HEK293 (cell line): Measurements from ENCODE around the gene RTP1.

Experiments
- TCF7L2 ChIP-seq: IDR thresholded peaks from 2 replicates; pipeline ENCODE4 v1.6.1; 2011; ENCODE audit warnings: low read depth, mild to moderate bottlenecking, inconsistent platforms, low read length, moderate library complexity, borderline replicate concordance
- YY1 ChIP-seq: fragments of 450-650 bp; formaldehyde crosslinking; IDR thresholded peaks from 2 replicates; pipeline ENCODE4 v1.5.1; 2018; ENCODE audit warnings: missing biosample characterization, missing genetic modification characterization
- ZBTB17 ChIP-seq: fragments of 450-650 bp; formaldehyde crosslinking; IDR thresholded peaks from 2 replicates; pipeline ENCODE4 v1.5.1; 2016; ENCODE audit warnings: missing biosample characterization, missing genetic modification characterization
- ZNF121 ChIP-seq: fragments of 450-650 bp; formaldehyde crosslinking; IDR thresholded peaks from 2 replicates; pipeline ENCODE4 v1.5.1; 2016; ENCODE audit warnings: missing biosample characterization, missing genetic modification characterization
- ZNF184 ChIP-seq: fragments of 450-650 bp; IDR thresholded peaks from 2 replicates; pipeline ENCODE4 v1.5.1; 2018; ENCODE audit warnings: missing biosample characterization, mild to moderate bottlenecking, missing genetic modification characterization
- ZNF24 ChIP-seq: fragments of 450-650 bp; formaldehyde crosslinking; IDR thresholded peaks from 2 replicates; pipeline ENCODE4 v1.5.1; 2016; ENCODE audit warnings: missing biosample characterization, missing genetic modification characterization
- ZNF670 ChIP-seq: fragments of 450-650 bp; formaldehyde crosslinking; IDR thresholded peaks from 2 replicates; pipeline ENCODE4 v1.5.1; 2016; ENCODE audit warnings: missing biosample characterization, missing genetic modification characterization, low read depth
- ZNF777 ChIP-seq: fragments of 450-650 bp; formaldehyde crosslinking; IDR thresholded peaks from 2 replicates; pipeline ENCODE4 v1.5.1; 2017; ENCODE audit warnings: missing biosample characterization, missing genetic modification characterization, borderline replicate concordance
- TF ChIP-seq, protein P1 (sequence below): fragments of 450-650 bp; formaldehyde crosslinking; IDR thresholded peaks from 2 replicates; pipeline ENCODE4 v1.5.1; 2016; ENCODE audit warnings: missing biosample characterization, missing genetic modification characterization
- TF ChIP-seq, protein P2 (sequence below): fragments of 450-650 bp; formaldehyde crosslinking; IDR thresholded peaks from 2 replicates; pipeline ENCODE4 v1.5.1; 2016; ENCODE audit warnings: missing biosample characterization, missing genetic modification characterization
- TF ChIP-seq, protein P3 (sequence below): fragments of 450-650 bp; formaldehyde crosslinking; IDR thresholded peaks from 2 replicates; pipeline ENCODE4 v1.5.1; 2016; ENCODE audit warnings: missing biosample characterization, missing genetic modification characterization
- TF ChIP-seq, protein P4 (sequence below): fragments of 450-650 bp; formaldehyde crosslinking; IDR thresholded peaks from 2 replicates; pipeline ENCODE4 v1.5.1; 2016; ENCODE audit warnings: missing biosample characterization, missing genetic modification characterization

DNA sequence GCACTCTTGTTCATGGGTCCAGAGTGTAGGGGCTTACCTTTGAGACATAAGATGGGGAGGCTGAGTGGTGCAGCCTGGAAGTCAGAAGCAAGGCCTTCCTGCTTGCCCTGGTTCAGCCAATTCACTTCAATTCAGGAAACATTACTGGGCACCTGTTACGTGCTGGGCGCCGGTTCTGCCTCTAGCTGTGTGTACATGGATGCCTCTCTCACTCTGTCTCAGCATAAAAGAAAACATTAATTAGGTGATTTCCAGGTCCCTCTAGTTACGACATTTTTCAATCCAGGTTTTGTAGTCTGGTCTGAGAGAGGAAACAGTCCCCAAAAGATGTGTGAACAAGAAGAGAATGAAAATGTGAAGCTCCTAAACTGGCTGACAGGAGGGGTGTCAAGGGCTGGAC is 1.2 kb downstream of the RTP1 start:
- no peak for TF ChIP-seq TCF7L2
- TF ChIP-seq ZNF670 (tag by site-specific recombination): no peak
- TF ChIP-seq, protein P1, sequence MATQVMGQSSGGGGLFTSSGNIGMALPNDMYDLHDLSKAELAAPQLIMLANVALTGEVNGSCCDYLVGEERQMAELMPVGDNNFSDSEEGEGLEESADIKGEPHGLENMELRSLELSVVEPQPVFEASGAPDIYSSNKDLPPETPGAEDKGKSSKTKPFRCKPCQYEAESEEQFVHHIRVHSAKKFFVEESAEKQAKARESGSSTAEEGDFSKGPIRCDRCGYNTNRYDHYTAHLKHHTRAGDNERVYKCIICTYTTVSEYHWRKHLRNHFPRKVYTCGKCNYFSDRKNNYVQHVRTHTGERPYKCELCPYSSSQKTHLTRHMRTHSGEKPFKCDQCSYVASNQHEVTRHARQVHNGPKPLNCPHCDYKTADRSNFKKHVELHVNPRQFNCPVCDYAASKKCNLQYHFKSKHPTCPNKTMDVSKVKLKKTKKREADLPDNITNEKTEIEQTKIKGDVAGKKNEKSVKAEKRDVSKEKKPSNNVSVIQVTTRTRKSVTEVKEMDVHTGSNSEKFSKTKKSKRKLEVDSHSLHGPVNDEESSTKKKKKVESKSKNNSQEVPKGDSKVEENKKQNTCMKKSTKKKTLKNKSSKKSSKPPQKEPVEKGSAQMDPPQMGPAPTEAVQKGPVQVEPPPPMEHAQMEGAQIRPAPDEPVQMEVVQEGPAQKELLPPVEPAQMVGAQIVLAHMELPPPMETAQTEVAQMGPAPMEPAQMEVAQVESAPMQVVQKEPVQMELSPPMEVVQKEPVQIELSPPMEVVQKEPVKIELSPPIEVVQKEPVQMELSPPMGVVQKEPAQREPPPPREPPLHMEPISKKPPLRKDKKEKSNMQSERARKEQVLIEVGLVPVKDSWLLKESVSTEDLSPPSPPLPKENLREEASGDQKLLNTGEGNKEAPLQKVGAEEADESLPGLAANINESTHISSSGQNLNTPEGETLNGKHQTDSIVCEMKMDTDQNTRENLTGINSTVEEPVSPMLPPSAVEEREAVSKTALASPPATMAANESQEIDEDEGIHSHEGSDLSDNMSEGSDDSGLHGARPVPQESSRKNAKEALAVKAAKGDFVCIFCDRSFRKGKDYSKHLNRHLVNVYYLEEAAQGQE (tag by site-specific recombination): no peak
- TF ChIP-seq ZNF24 (tag by site-specific recombination): no peak
- no peak for TF ChIP-seq ZBTB17 (tag by site-specific recombination)
- TF ChIP-seq, protein P2, sequence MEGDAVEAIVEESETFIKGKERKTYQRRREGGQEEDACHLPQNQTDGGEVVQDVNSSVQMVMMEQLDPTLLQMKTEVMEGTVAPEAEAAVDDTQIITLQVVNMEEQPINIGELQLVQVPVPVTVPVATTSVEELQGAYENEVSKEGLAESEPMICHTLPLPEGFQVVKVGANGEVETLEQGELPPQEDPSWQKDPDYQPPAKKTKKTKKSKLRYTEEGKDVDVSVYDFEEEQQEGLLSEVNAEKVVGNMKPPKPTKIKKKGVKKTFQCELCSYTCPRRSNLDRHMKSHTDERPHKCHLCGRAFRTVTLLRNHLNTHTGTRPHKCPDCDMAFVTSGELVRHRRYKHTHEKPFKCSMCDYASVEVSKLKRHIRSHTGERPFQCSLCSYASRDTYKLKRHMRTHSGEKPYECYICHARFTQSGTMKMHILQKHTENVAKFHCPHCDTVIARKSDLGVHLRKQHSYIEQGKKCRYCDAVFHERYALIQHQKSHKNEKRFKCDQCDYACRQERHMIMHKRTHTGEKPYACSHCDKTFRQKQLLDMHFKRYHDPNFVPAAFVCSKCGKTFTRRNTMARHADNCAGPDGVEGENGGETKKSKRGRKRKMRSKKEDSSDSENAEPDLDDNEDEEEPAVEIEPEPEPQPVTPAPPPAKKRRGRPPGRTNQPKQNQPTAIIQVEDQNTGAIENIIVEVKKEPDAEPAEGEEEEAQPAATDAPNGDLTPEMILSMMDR: no peak
- TF ChIP-seq ZNF121: no peak
- no peak for TF ChIP-seq ZNF777 (tag by site-specific recombination)
- TF ChIP-seq YY1 (tag by site-specific recombination): no peak
- TF ChIP-seq, protein P3, sequence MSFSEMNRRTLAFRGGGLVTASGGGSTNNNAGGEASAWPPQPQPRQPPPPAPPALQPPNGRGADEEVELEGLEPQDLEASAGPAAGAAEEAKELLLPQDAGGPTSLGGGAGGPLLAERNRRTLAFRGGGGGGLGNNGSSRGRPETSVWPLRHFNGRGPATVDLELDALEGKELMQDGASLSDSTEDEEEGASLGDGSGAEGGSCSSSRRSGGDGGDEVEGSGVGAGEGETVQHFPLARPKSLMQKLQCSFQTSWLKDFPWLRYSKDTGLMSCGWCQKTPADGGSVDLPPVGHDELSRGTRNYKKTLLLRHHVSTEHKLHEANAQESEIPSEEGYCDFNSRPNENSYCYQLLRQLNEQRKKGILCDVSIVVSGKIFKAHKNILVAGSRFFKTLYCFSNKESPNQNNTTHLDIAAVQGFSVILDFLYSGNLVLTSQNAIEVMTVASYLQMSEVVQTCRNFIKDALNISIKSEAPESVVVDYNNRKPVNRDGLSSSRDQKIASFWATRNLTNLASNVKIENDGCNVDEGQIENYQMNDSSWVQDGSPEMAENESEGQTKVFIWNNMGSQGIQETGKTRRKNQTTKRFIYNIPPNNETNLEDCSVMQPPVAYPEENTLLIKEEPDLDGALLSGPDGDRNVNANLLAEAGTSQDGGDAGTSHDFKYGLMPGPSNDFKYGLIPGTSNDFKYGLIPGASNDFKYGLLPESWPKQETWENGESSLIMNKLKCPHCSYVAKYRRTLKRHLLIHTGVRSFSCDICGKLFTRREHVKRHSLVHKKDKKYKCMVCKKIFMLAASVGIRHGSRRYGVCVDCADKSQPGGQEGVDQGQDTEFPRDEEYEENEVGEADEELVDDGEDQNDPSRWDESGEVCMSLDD (tag by site-specific recombination): no peak
- TF ChIP-seq, protein P4, sequence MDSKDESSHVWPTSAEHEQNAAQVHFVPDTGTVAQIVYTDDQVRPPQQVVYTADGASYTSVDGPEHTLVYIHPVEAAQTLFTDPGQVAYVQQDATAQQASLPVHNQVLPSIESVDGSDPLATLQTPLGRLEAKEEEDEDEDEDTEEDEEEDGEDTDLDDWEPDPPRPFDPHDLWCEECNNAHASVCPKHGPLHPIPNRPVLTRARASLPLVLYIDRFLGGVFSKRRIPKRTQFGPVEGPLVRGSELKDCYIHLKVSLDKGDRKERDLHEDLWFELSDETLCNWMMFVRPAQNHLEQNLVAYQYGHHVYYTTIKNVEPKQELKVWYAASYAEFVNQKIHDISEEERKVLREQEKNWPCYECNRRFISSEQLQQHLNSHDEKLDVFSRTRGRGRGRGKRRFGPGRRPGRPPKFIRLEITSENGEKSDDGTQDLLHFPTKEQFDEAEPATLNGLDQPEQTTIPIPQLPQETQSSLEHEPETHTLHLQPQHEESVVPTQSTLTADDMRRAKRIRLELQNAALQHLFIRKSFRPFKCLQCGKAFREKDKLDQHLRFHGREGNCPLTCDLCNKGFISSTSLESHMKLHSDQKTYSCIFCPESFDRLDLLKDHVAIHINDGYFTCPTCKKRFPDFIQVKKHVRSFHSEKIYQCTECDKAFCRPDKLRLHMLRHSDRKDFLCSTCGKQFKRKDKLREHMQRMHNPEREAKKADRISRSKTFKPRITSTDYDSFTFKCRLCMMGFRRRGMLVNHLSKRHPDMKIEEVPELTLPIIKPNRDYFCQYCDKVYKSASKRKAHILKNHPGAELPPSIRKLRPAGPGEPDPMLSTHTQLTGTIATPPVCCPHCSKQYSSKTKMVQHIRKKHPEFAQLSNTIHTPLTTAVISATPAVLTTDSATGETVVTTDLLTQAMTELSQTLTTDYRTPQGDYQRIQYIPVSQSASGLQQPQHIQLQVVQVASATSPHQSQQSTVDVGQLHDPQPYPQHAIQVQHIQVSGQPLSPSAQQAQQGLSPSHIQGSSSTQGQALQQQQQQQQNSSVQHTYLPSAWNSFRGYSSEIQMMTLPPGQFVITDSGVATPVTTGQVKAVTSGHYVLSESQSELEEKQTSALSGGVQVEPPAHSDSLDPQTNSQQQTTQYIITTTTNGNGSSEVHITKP (tag by site-specific recombination): no peak
- TF ChIP-seq ZNF184 (tag by site-specific recombination): no peak
